Measurements from ENCODE around the gene PLPP1.

DNA sequence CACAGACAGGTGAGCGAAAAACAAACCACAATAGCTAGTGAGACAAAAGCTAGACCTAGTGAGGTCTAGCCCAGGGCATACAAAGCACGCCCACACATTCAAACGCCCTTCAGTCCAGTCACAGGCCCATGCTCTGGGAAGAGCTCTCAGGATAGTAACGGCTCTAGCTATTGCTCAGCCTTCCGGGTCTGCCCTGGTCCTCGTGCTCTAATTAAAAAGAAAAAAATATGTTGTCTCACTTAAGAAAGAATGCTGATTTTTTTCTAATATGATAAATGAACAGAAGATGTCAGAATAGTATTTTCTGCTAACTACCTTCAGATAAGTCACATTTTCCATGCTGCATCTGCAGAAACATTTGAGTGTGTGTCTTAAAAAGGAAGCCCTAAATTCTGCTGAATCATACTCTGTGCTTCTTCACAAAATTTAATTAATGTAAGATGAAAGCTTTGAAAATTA lies 94.5 kb downstream of the PLPP1 start:
- TF ChIP-seq POLR2A (IDR thresholded peaks at IDR 0.05; ENCODE audit: low read length) (no peak), GATA1 (IDR thresholded peaks at IDR 0.05; ENCODE audit: low read depth, low read length) (no peak)
